ENCODE data around the gene MAST2.

MAST2 gene

GRCh38 chr1:45894921-45895320 is 91.5 kb downstream of the MAST2 start:
- DNase-seq (ENCODE audit: low spot score): no peak
- TF ChIP-seq CTCF (IDR thresholded peaks at IDR 0.05; ENCODE audit: extremely low read depth, insufficient read depth, missing control alignments): no peak
- in situ Hi-C loops (cut with MboI; ENCODE audit: low pct_unique_long_range_greater_than_20kb, low sequenced_read_pairs, unreplicated experiment): no loop called here

GRCh38 chr1:45895406-45895805 is 92.0 kb downstream of the MAST2 start:
- no peak for DNase-seq (ENCODE audit: low spot score)
- in situ Hi-C loops (cut with MboI; ENCODE audit: low pct_unique_long_range_greater_than_20kb, low sequenced_read_pairs, unreplicated experiment): no loop called here
- TF ChIP-seq CTCF (IDR thresholded peaks at IDR 0.05; ENCODE audit: extremely low read depth, insufficient read depth, missing control alignments): no peak

- in situ Hi-C loops (cut with MboI; ENCODE audit: low pct_unique_long_range_greater_than_20kb, low sequenced_read_pairs, unreplicated experiment): no loop called here
- DNase-seq (ENCODE audit: low spot score): no peak
- TF ChIP-seq CTCF (IDR thresholded peaks at IDR 0.05; ENCODE audit: extremely low read depth, insufficient read depth, missing control alignments): no peak
Observed at GRCh38 chr1:45906883-45907282, 103.5 kb downstream of the MAST2 start.

- no peak for DNase-seq (ENCODE audit: low spot score)
- in situ Hi-C loops (cut with MboI; ENCODE audit: low pct_unique_long_range_greater_than_20kb, low sequenced_read_pairs, unreplicated experiment): no loop called here
- TF ChIP-seq CTCF (IDR thresholded peaks at IDR 0.05; ENCODE audit: extremely low read depth, insufficient read depth, missing control alignments): no peak
Observed at GRCh38 chr1:45908611-45909140, 105.3 kb downstream of the MAST2 start.

- TF ChIP-seq CTCF (IDR thresholded peaks at IDR 0.05; ENCODE audit: extremely low read depth, insufficient read depth, missing control alignments): no peak
- no peak for DNase-seq (ENCODE audit: low spot score)
- in situ Hi-C loops (cut with MboI; ENCODE audit: low pct_unique_long_range_greater_than_20kb, low sequenced_read_pairs, unreplicated experiment): no loop called here
Observed at GRCh38 chr1:45911634-45912033, 108.2 kb downstream of the MAST2 start.

GRCh38 chr1:45913183-45913683 is 109.8 kb downstream of the MAST2 start:
- in situ Hi-C loops (cut with MboI; ENCODE audit: low pct_unique_long_range_greater_than_20kb, low sequenced_read_pairs, unreplicated experiment): no loop called here
- no peak for TF ChIP-seq CTCF (IDR thresholded peaks at IDR 0.05; ENCODE audit: extremely low read depth, insufficient read depth, missing control alignments)
- DNase-seq (ENCODE audit: low spot score): no peak
